ENCODE data around the gene SPAST. TPM values are rescaled to one million over a fixed set of nuclear protein-coding genes. Genes with fewer than 3 reads are reported as not detected.
A peak's percentile ranks its signal among the peaks of the same experiment; 100 is the strongest.
"Not testable (repeated sequence)": the region's sequence is repeated elsewhere in the genome, so short reads cannot be mapped to it uniquely, and the experiment has no call there.

SPAST gene
- total RNA-seq, 1 donor from 2014 or later = 25.4 TPM

- DNase-seq (ENCODE audit: low read depth in 2 of 2) = no peak
These were observed 65.3 kb downstream of the SPAST start for GRCh38 chr2:32128636-32129035.

GRCh38 chr2:32129086-32129485 is 65.7 kb downstream of the SPAST start:
- DNase-seq (ENCODE audit: low read depth in 2 of 2) = no peak

- peak; percentile 22 to 52 for DNase-seq (ENCODE audit: low read depth in 2 of 2)
These were observed 72.1 kb downstream of the SPAST start for GRCh38 chr2:32135409-32135808.

GRCh38 chr2:32136097-32136496 is 72.7 kb downstream of the SPAST start:
- DNase-seq (ENCODE audit: low read depth in 2 of 2) = no peak

- DNase-seq (ENCODE audit: low read depth in 2 of 2) = not testable (repeated sequence)
These were observed 88.2 kb downstream of the SPAST start for GRCh38 chr2:32151544-32151943.

- DNase-seq (ENCODE audit: low read depth in 2 of 2) = no peak
These were observed 96.3 kb downstream of the SPAST start for GRCh38 chr2:32159678-32160077.

- DNase-seq (ENCODE audit: low read depth in 2 of 2) = no peak
These were observed 97.9 kb downstream of the SPAST start for GRCh38 chr2:32161296-32161695.

- DNase-seq (ENCODE audit: low read depth in 2 of 2) = not testable (repeated sequence)
These were observed 100.9 kb downstream of the SPAST start for GRCh38 chr2:32164254-32164653.

GRCh38 chr2:32165027-32165347 is 101.6 kb downstream of the SPAST start:
- peak in 1 of 2 donors; percentile 2 for DNase-seq (ENCODE audit: low read depth in 2 of 2)

GRCh38 chr2:32166115-32166574 is 102.8 kb downstream of the SPAST start:
- DNase-seq (ENCODE audit: low read depth in 2 of 2) = no peak

- DNase-seq (ENCODE audit: low read depth in 2 of 2) = no peak
These were observed 105.2 kb downstream of the SPAST start for GRCh38 chr2:32168513-32168912.

- DNase-seq (ENCODE audit: low read depth in 2 of 2) = no peak
These were observed 109.5 kb downstream of the SPAST start for GRCh38 chr2:32172870-32173269.

GRCh38 chr2:32182667-32183066 is 119.3 kb downstream of the SPAST start:
- no peak for DNase-seq (ENCODE audit: low read depth in 2 of 2)

- DNase-seq (ENCODE audit: low read depth in 2 of 2) = no peak
These were observed 125.7 kb downstream of the SPAST start for GRCh38 chr2:32189011-32189410.

- DNase-seq (ENCODE audit: low read depth in 2 of 2) = no peak
These were observed 129.1 kb downstream of the SPAST start for GRCh38 chr2:32192418-32192817.

- no peak for DNase-seq (ENCODE audit: low read depth in 2 of 2)
These were observed 137.5 kb downstream of the SPAST start for GRCh38 chr2:32200814-32201213.

- DNase-seq (ENCODE audit: low read depth in 2 of 2) = peak in 1 of 2 donors; percentile 6
These were observed 140.1 kb downstream of the SPAST start for GRCh38 chr2:32203428-32203827.

Other genes starting within 250 kb of the SPAST start
- 34.4 and 39.7 TPM in 2 replicates for gene MEMO1, start 52.5 kb upstream of the SPAST start, total RNA-seq
- 48.4 and 50.3 TPM in 2 replicates for gene DPY30, start 23.8 kb upstream of the SPAST start, total RNA-seq
- 16.4 and 19.5 TPM in 2 replicates for gene SLC30A6, start 102.3 kb downstream of the SPAST start, total RNA-seq
- under 0.01 TPM in 1 of 2 replicates, not detected in the other for gene NLRC4, start 201.3 kb downstream of the SPAST start, total RNA-seq
- 9.9 and 12.5 TPM in 2 replicates for gene YIPF4, start 214.3 kb downstream of the SPAST start, total RNA-seq